Vagina (tissue), 2 donors: ENCODE measurements around the gene DDX21. TPM values are rescaled to one million over a fixed set of nuclear protein-coding genes. Genes with fewer than 3 reads are reported as not detected.

Source experiments
- DNase-seq, 2 donors: peaks; one replicate each; pipeline ENCODE4 v3.0.0-alpha.2; 2017; ENCODE audit errors: extremely low spot score in 2 of 2
- H3K27ac ChIP-seq: fragments of 200-600 bp; sonication (generic); one replicate; pipeline ENCODE4 v1.5.1; 2019
- H3K27me3 ChIP-seq: fragments of 200-600 bp; sonication (generic); one replicate; pipeline ENCODE4 v1.5.1; 2019
- H3K36me3 ChIP-seq, 2 donors: fragments of 200-600 bp; sonication (generic); one replicate each; pipeline ENCODE4 v1.5.1; 2017 to 2019
- H3K4me1 ChIP-seq: fragments of 200-600 bp; sonication (generic); one replicate; pipeline ENCODE4 v1.5.1; 2019
- H3K4me3 ChIP-seq, 2 donors: fragments of 200-600 bp; sonication (generic); 1 replicate in 1 of 2; 2 replicates in 1 of 2; pipeline ENCODE4 v1.5.1; 2016 to 2019
- H3K9me3 ChIP-seq: fragments of 200-600 bp; sonication (generic); one replicate; pipeline ENCODE4 v1.5.1; 2019
- CTCF ChIP-seq, 3 experiments: fragments of 450-650 bp in 2 of 3; fragments of 200-600 bp in 1 of 3; sonication (generic) in 1 of 3; IDR thresholded peaks; one replicate each; pipeline ENCODE4 v1.5.1; 2017 to 2019; ENCODE audit warnings: antibody characterized with exemption in 3 of 3, mild to moderate bottlenecking in 2 of 3, moderate library complexity in 2 of 3
- POLR2A ChIP-seq, 2 donors: fragments of 450-650 bp; IDR thresholded peaks; one replicate each; pipeline ENCODE4 v1.6.1; 2017; ENCODE audit warnings: antibody characterized with exemption in 2 of 2, mild to moderate bottlenecking in 2 of 2, moderate library complexity in 2 of 2
- POLR2AphosphoS5 ChIP-seq, 2 donors: sonication (generic); formaldehyde crosslinking; IDR thresholded peaks; one replicate each; pipeline ENCODE4 v1.9.0; 2017; ENCODE audit warnings: antibody characterized with exemption in 2 of 2, mild to moderate bottlenecking in 2 of 2, low read depth in 1 of 2; ENCODE audit not compliant: insufficient read depth in 1 of 2
- intact Hi-C: fragments of 100-400 bp; cut with DNase I; formaldehyde crosslinking; loops from one replicate; pipeline ENCODE4 v1.15.1; 2023
- total RNA-seq: library from RNA; depleted of rRNA; stranded (reverse); fragments of >200 nt; gene quantifications from one replicate; pipeline ENCODE4 v1.2.3, GENCODE V29; 2016

The DDX21 gene
- total RNA-seq, 1 donor from 2014 or later, result 44.7 TPM

- intact Hi-C loops, result no loop called here
- H3K36me3 ChIP-seq, result peaks cover 0 to 63% of the 10 kb centered on the region in 2 donors
- no peak overlapping the region for H3K4me3 ChIP-seq
- no peak for TF ChIP-seq CTCF (IDR thresholded peaks at IDR 0.05)
- TF ChIP-seq POLR2A (IDR thresholded peaks at IDR 0.05), result no peak
- TF ChIP-seq POLR2AphosphoS5 (IDR thresholded peaks at IDR 0.05; ENCODE audit: insufficient read depth in 1 of 2, low read depth in 1 of 2), result no peak
- H3K9me3 ChIP-seq, result no peaks in the 10 kb centered on the region
- no peak for DNase-seq
- H3K27me3 ChIP-seq, result no peaks in the 10 kb centered on the region
- H3K4me1 ChIP-seq, result no peaks in the 10 kb centered on the region
- no peak overlapping the region for H3K27ac ChIP-seq
These were observed 58.2 kb downstream of the DDX21 start for GRCh38 chr10:69014171-69014570.

GRCh38 chr10:69018613-69019012 lies 62.6 kb downstream of the DDX21 start:
- TF ChIP-seq POLR2AphosphoS5 (IDR thresholded peaks at IDR 0.05; ENCODE audit: insufficient read depth in 1 of 2, low read depth in 1 of 2) (no peak), POLR2A (IDR thresholded peaks at IDR 0.05) (no peak), CTCF (IDR thresholded peaks at IDR 0.05) (no peak)
- Histone ChIP-seq H3K27ac (no peak overlapping the region), H3K4me3 (no peak overlapping the region), H3K4me1 (no peaks in the 10 kb centered on the region), H3K27me3 (no peaks in the 10 kb centered on the region), H3K9me3 (no peaks in the 10 kb centered on the region), H3K36me3 (peaks cover 0 to 41% of the 10 kb centered on the region in 2 donors)
- intact Hi-C loops, result no loop called here
- DNase-seq, result no peak

- Histone ChIP-seq H3K27me3 (no peaks in the 10 kb centered on the region), H3K36me3 (peaks cover 0 to 8% of the 10 kb centered on the region in 2 donors), H3K27ac (no peak overlapping the region), H3K4me3 (no peak overlapping the region), H3K4me1 (no peaks in the 10 kb centered on the region), H3K9me3 (no peaks in the 10 kb centered on the region)
- TF ChIP-seq CTCF (IDR thresholded peaks at IDR 0.05), result no peak
- TF ChIP-seq POLR2AphosphoS5 (IDR thresholded peaks at IDR 0.05; ENCODE audit: insufficient read depth in 1 of 2, low read depth in 1 of 2), result no peak
- no peak for TF ChIP-seq POLR2A (IDR thresholded peaks at IDR 0.05)
- no peak for DNase-seq
- intact Hi-C loops, result no loop called here
These were observed 66.6 kb downstream of the DDX21 start for GRCh38 chr10:69022611-69023010.

- H3K9me3 ChIP-seq, result no peaks in the 10 kb centered on the region
- no peak overlapping the region for H3K4me3 ChIP-seq
- intact Hi-C loops, result no loop called here
These were observed 69.5 kb downstream of the DDX21 start for GRCh38 chr10:69025370-69025896.

More at GRCh38 chr10:69025370-69025896, 69.5 kb downstream of the DDX21 start:
- no peak overlapping the region for H3K27ac ChIP-seq
- no peaks in the 10 kb centered on the region for H3K4me1 ChIP-seq
- H3K36me3 ChIP-seq, result no peaks in the 10 kb centered on the region
- TF ChIP-seq CTCF (IDR thresholded peaks at IDR 0.05), result no peak
- TF ChIP-seq POLR2A (IDR thresholded peaks at IDR 0.05), result no peak
- no peak for TF ChIP-seq POLR2AphosphoS5 (IDR thresholded peaks at IDR 0.05; ENCODE audit: insufficient read depth in 1 of 2, low read depth in 1 of 2)
- no peak for DNase-seq
- no peaks in the 10 kb centered on the region for H3K27me3 ChIP-seq
